ENCODE data around the gene ADGRG4.

ADGRG4 gene

GRCh38 chrX:136310411-136310810, 9.6 kb downstream of the ADGRG4 start (continued):
- no peak for TF ChIP-seq ZNF704 (tag by site-specific recombination; IDR thresholded peaks at IDR 0.05)
- TF ChIP-seq ZNF335 (tag by site-specific recombination; conservative IDR thresholded peaks at IDR 0.05) = peak; percentile 71
- TF ChIP-seq ZBTB17 (tag by site-specific recombination; IDR thresholded peaks at IDR 0.05) = peak; percentile 26; the same call in 1 of the 2 replicates

GRCh38 chrX:136318156-136318555, 17.4 kb downstream of the ADGRG4 start:
- Histone ChIP-seq H3K36me3 (ENCODE audit: control insufficient read depth in 2 of 2, insufficient read depth in 1 of 2, low read length in 2 of 2) (no peaks in the 10 kb centered on the region), H3K4me3 (ENCODE audit: low read depth, low read length) (no peak overlapping the region), H3K9me3 (ENCODE audit: control insufficient read depth, insufficient read depth, low read depth, low read length) (no peaks in the 10 kb centered on the region), H3K27ac (ENCODE audit: extremely low read depth, low read depth, low read length) (no peak overlapping the region), H3K4me1 (ENCODE audit: control insufficient read depth, insufficient read depth, low read length) (no peaks in the 10 kb centered on the region)
- CTCF ChIA-PET = no interaction called here
- TF ChIP-seq OVOL3 (tag by site-specific recombination; IDR thresholded peaks at IDR 0.05) (no peak), ZNF701 (tag by site-specific recombination; IDR thresholded peaks at IDR 0.05) (no peak), REST (tag by site-specific recombination; IDR thresholded peaks at IDR 0.05) (no peak), ZSCAN23 (tag by site-specific recombination; IDR thresholded peaks at IDR 0.05) (no peak), ZBTB26 (tag by site-specific recombination; optimal IDR thresholded peaks at IDR 0.05) (no peak), ZNF677 (tag by site-specific recombination; IDR thresholded peaks at IDR 0.05) (no peak), ZNF645 (tag by site-specific recombination; IDR thresholded peaks at IDR 0.05) (no peak), HOXD13 (CRISPR knock-in tag; IDR thresholded peaks at IDR 0.05; ENCODE audit: borderline replicate concordance) (no peak), ZIC2 (tag by site-specific recombination; IDR thresholded peaks at IDR 0.05) (no peak), ZNF792 (tag by site-specific recombination; IDR thresholded peaks at IDR 0.05) (no peak), ZNF155 (tag by site-specific recombination; IDR thresholded peaks at IDR 0.05) (no peak), ZNF324 (tag by site-specific recombination; IDR thresholded peaks at IDR 0.05) (no peak), ZSCAN16 (tag by site-specific recombination; IDR thresholded peaks at IDR 0.05) (no peak)
- POLR2A ChIA-PET = no interaction called here

- ChIA-PET CTCF (no interaction called here), POLR2A (no interaction called here)
- Histone ChIP-seq H3K4me3 (ENCODE audit: low read depth, low read length) (no peak overlapping the region), H3K36me3 (ENCODE audit: control insufficient read depth in 2 of 2, insufficient read depth in 1 of 2, low read length in 2 of 2) (no peaks in the 10 kb centered on the region), H3K4me1 (ENCODE audit: control insufficient read depth, insufficient read depth, low read length) (no peaks in the 10 kb centered on the region), H3K27ac (ENCODE audit: extremely low read depth, low read depth, low read length) (no peak overlapping the region), H3K9me3 (ENCODE audit: control insufficient read depth, insufficient read depth, low read depth, low read length) (no peaks in the 10 kb centered on the region)
- no peak for TF ChIP-seq ELK4 (IDR thresholded peaks at IDR 0.05; ENCODE audit: borderline replicate concordance, low read depth, low read length)
- no peak for TF ChIP-seq SCRT1 (tag by site-specific recombination; IDR thresholded peaks at IDR 0.05; ENCODE audit: borderline replicate concordance)
- peak; percentile 86 for TF ChIP-seq ZNF449 (tag by site-specific recombination; IDR thresholded peaks at IDR 0.05)
- TF ChIP-seq ZNF311 (tag by site-specific recombination; IDR thresholded peaks at IDR 0.05; ENCODE audit: borderline replicate concordance) = no peak
- no peak for TF ChIP-seq ZNF747 (tag by site-specific recombination; IDR thresholded peaks at IDR 0.05)
- no peak for TF ChIP-seq ZNF626 (tag by site-specific recombination; IDR thresholded peaks at IDR 0.05)
- TF ChIP-seq ZBTB48 (tag by site-specific recombination; IDR thresholded peaks at IDR 0.05) = no peak
These were observed 18.3 kb downstream of the ADGRG4 start for GRCh38 chrX:136318895-136319597.

All from HEK293 (cell line).